Fibroblast of the aortic adventitia (primary cell): ENCODE results near the gene MPIG6B. TPM values are rescaled to one million over a fixed set of nuclear protein-coding genes. Genes with fewer than 3 reads are reported as not detected.
A peak's percentile ranks its signal among the peaks of the same experiment; 100 is the strongest.

Experiments used
- DNase-seq: peaks from one replicate; pipeline ENCODE4 v3.0.0-alpha.2; 2010; ENCODE audit warnings: low read depth
- H3K4me3 ChIP-seq: 2 replicates; pipeline ENCODE4 v1.5.1; 2011; ENCODE audit warnings: low read depth, mild to moderate bottlenecking, control low read depth, low read length, moderate library complexity
- total RNA-seq: library from RNA; depleted of rRNA; stranded (reverse); fragments of >200 nt; gene quantifications from 2 replicates; pipeline ENCODE4 v1.2.3, GENCODE V29; 2012; ENCODE audit warnings: low replicate concordance
- TF ChIP-seq, protein P1 (sequence below): IDR thresholded peaks from 2 replicates; pipeline ENCODE4 v1.5.1; 2011; ENCODE audit warnings: mild to moderate bottlenecking, low read length, control low read depth, inconsistent platforms; ENCODE audit not compliant: insufficient read depth

The MPIG6B gene
- total RNA-seq, 1 donor: not detected

DNA sequence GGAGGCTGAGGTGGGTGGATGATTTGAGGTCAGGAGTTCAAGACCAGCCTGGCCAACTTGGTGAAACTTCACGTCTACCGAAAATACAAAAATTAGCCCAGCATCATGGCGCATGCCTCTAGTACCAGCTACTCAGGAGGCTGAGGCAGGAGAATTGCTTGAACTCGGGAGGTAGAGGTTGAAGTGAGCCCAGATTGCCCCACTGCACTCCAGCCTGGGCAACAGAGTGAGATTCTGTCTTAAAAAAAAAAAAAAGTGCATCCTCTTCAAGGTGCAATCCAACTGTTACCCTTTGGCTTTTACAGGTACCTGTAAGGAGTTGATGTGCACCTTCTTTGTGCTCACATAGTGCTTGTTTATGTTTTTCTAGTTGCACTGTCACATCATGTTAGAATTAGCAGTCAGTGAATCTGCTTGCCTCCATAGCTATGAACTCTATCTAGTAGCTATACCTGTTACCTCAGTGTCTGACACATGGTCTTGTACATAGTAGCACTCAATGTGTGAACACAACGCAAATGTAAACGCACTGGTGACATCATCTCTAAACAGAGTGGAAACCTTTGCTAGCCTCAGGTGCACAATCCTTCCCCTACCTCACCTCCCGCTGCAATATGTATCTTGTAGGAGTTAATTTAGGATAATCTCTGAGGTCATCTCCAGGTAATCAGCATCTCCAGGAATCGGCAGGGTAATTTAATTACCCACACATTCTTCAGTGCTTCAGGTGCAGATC lies 26.3 kb downstream of the MPIG6B start:
- no peak overlapping the region for H3K4me3 ChIP-seq

DNA sequence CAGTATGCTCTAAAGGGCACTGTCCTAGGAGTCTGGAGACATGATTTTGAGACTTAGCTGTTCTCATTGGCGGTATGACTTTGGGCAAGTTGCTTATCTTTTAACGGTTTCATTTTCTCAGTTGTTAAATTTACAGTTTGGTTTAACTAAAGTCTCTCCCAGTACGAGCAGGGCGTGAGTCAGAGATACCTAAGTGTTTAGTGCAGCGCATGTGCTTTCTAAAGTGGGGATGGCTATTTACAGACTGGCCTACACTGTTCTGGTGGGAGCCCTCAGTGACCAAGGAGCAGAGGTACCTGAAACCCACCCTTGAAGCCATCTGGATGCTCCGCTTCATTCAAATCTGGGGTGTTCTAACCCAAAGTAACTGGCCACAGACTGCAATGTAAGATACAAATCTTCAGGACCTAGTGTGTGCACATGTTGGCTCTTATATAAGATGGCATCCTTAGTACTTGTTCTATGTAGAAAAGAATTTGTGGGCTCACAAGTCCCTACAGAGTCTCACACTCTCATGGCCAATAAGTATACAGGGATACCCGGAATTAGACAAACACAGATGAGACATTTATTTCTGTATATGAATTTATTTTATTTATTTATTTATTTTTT lies 27.3 kb downstream of the MPIG6B start:
- TF ChIP-seq, protein P1, sequence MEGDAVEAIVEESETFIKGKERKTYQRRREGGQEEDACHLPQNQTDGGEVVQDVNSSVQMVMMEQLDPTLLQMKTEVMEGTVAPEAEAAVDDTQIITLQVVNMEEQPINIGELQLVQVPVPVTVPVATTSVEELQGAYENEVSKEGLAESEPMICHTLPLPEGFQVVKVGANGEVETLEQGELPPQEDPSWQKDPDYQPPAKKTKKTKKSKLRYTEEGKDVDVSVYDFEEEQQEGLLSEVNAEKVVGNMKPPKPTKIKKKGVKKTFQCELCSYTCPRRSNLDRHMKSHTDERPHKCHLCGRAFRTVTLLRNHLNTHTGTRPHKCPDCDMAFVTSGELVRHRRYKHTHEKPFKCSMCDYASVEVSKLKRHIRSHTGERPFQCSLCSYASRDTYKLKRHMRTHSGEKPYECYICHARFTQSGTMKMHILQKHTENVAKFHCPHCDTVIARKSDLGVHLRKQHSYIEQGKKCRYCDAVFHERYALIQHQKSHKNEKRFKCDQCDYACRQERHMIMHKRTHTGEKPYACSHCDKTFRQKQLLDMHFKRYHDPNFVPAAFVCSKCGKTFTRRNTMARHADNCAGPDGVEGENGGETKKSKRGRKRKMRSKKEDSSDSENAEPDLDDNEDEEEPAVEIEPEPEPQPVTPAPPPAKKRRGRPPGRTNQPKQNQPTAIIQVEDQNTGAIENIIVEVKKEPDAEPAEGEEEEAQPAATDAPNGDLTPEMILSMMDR: no peak
- H3K4me3 ChIP-seq: no peak overlapping the region
- DNase-seq: no peak

More for the DNA sequence above, 26.3 kb downstream of the MPIG6B start:
- no peak for DNase-seq
- TF ChIP-seq, protein P1: no peak

DNA sequence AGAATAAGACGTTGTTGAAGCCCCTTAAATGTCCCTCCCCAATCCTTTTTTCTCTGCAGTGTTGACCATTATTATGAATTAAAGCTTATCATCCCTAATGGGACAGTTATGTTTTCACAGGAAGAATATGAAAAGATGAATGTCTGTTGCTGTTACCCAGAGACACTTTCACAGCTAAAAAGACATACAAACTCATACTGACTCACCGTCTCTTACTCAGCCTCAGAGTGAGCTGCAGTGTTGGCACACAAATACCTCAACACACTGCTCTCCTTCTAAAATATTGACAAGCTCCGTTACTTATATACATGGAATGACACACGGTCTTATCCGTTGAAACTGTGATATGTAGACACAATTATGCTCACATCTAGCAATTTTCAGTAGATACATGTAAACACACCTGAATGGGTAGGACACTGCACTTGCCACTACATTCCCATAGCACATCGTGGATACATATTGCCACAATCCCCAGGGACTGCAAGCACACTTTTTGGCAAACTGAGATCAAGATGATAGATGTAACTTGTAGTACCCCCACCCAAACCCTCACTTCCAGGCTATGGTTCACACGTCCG lies 29.7 kb downstream of the MPIG6B start:
- H3K4me3 ChIP-seq: no peak overlapping the region
- TF ChIP-seq, protein P1: no peak
- peak; percentile 70 for DNase-seq

DNA sequence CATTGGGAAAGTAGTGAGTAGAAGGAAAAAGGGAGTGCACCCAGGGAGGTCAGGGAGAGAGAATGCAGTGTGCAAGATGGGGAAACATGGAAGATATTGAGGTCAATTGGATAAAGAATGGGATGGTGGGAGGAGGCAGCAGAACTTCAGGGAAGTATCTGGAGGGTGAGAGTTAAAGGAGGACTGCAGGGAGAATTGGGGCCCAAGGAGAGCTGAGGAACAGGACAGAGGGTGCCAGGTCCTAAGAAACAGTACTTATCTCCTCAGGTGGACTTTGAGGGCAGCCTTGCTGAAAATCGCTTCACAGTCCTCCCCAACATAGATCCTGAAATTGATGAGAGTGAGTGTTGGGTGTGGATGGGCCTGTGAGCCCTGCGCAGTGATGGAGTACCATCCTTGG lies 35.1 kb downstream of the MPIG6B start:
- H3K4me3 ChIP-seq: no peak overlapping the region
- DNase-seq: no peak
- TF ChIP-seq, protein P1: no peak

DNA sequence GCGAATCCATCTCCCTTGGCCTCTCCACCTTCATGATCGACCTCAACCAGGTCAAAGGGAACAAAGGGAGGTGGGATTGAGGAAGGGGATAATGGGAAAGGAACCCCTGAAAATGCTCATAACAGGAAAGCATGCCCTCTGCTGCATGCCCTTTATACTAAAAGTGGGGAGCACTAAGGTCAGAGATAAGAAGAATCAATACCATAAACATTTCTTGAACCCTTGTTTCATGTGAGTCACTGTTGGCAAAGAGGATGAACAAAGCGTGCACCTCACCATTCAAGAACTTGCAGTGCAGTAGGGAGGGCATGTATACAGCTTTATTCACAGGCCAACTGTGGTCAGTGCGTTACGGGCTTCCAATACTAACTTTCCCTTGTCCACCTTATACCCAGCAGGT lies 37.6 kb downstream of the MPIG6B start:
- TF ChIP-seq, protein P1: no peak
- DNase-seq: no peak
- H3K4me3 ChIP-seq: no peak overlapping the region

DNA sequence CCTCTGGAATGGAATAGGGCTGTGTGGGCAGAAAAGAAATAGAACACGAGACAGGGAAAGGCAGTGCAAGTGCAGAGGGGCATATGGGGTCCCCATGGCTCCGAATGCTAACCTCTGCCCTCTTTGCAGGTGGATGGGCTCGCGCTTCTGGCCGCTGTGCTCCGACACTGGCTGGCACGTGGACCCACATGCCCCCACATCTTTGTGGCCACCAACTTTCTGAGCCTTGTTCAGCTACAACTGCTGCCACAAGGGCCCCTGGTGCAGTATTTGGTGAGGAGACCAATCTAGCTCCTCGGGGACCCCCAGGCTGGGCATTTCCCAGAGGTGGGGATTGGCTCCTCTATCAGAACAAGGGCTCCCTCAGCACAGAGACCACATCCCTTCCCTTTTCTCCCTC lies 38.2 kb downstream of the MPIG6B start:
- DNase-seq: no peak
- H3K4me3 ChIP-seq: no peak overlapping the region

More for the DNA sequence above, 38.2 kb downstream of the MPIG6B start:
- TF ChIP-seq, protein P1: no peak
